ENCODE results near the gene TNFRSF13B.

DNA sequence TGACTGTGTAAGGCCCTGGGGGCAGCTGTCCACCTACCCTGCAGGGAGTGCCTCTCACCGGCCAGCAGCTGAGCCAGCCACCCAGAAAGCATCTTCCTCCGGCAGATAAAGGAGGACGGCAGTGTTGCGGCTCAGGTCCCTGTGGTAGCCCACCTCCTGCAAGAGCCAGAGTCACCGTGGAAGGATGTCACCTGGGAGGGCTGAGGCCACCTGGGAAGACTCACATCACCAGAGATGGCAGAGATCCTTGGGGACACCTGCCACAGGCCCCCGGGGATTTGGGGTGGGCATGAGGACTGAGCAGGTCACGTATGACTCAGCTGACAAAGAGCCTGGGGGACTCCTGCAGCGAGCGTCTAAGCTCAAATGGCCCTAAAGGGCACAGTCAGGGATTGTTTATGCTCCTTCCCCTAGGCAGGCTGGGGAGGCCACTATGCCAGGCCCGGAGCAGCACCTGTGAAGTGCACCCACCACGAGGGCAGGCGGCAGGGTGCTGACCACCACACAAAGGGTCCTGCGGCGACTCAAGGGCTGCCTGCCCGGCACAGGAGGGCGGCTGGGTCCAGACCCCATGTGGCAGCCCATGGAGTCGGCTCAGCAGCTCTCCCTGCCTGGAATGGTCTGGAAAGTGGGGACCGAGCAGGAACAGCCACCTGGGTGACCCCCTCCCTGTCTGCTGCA, 44.1 kb downstream of the TNFRSF13B start:
- TF ChIP-seq POLR2AphosphoS5 (IDR thresholded peaks at IDR 0.05) (no peak), POLR2A (IDR thresholded peaks at IDR 0.05; ENCODE audit: low read depth) (no peak)

Data from esophagus muscularis mucosa (tissue), 2 donors.